Measurements from ENCODE around the gene IQGAP2.

The IQGAP2 gene

DNA sequence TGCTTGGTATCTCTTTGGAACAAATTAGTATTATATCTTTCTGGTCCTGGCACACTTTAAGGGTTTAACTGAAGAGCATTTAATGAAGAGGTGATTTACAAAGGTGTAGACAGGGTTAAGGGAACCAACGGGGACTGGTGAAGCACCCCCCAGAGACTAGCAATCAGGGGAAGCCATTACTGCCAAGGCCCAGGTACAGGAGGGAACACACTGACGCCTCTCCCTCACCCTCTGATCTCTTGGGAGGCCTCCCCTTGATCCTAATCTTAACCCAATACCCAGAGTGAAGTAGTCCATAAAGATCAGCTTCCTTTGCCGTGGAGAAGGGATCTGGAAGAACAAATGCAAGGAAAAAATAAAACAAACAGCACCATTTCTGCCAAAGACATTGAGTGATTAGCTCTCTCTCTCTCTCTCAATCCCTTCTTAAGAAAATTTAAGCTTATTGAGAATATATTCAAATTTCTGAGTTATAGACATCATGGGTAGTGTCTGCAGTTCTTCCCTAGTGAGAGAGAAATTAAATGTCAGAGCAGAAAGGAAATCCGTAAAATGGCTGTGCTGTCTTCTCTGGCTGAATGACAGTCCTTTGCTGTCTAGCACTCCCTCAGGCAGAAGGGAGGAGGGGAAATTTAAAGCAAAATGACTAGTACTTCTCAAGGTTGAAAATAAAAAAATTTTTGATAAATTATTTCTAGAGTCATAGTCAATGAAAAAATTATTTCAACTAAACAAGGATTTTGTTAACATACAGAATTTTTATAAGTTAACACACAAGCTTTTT, 332.9 kb downstream of the IQGAP2 start:
- TF ChIP-seq GATA2 (IDR thresholded peaks at IDR 0.05; ENCODE audit: low read depth, low read length), result no peak
- TF ChIP-seq GATA3 (IDR thresholded peaks at IDR 0.05; ENCODE audit: low read depth, low read length), result no peak

DNA sequence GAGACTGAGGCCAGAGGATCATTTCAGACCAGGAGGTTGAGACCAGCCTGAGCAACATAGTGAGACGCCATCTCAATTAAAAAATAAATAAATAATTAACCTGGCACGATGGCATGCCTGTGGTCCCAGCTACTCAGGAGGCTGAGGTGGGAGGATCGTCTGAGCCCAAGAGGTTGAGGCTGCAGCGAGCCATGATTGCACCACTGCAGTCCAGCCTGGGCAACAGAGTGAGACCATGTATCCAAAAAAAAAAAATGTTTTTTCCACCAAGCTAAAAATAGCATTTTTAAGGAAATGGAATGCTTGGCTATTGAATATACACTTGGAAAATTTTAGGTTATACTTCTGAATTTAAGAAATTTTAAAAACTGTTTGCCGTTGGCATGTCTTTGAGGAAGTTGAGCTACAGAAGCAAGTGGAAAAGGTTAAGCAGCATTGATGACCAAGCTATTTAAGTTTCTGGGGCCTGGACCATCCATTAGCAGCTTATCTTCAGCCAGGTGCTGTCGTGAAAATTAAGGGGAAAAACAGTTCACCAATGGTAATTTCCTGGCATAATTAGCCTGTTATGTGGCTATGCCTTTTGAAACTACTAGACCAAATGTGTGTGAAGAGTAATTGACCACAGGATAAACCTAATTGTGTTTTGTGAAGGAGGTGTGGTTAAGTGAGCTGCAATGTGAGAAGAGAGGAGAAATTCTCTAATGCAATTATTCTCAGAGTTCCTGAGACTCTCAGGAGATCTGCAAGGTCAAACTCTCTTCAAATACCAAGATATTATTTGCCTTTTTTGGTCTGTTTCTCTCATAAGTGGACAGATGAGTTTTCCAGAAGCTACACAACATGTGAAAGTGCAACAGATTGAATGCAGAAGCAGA, 333.8 kb downstream of the IQGAP2 start:
- TF ChIP-seq GATA2 (IDR thresholded peaks at IDR 0.05; ENCODE audit: low read depth, low read length) (no peak), GATA3 (IDR thresholded peaks at IDR 0.05; ENCODE audit: low read depth, low read length) (no peak)

DNA sequence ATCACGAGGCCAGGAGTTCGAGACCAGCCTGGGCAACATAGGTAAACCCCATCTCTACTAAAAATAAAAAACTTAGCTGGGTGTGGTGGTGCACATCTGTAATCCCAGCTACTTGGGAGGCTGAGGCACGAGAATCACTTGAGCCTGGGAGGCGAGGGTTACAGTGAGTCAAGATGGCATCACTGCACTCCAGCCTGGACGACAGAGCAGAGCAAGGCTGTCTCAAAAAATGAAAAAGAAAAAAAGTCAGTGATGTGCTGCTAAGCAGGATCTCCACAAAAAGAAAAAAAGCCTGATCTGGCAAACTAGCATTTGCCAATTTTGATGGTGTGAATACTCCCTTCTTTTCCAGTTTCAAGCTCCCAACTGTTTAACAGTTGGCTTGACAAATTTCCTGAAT, 334.8 kb downstream of the IQGAP2 start:
- TF ChIP-seq GATA2 (IDR thresholded peaks at IDR 0.05; ENCODE audit: low read depth, low read length) (no peak), GATA3 (IDR thresholded peaks at IDR 0.05; ENCODE audit: low read depth, low read length) (no peak)

DNA sequence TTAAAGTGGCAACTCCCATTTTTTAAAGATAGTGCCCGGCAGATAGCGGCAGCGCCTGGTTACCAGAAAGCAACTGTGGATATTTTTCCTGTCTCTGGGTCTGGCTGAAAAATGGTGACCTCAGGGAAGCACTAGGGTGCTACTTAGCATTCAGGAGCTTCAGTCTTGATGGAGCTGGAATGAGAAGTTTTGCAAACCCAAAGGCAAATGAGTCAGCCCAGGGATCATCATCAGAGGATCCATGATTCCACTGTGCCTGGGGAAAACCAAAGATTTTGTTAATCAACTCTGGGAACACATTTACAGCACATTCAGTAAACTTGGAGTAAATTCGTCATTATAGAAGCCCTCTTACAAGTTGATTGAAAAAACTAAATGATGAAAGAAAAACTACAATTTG, 339.5 kb downstream of the IQGAP2 start:
- TF ChIP-seq GATA2 (IDR thresholded peaks at IDR 0.05; ENCODE audit: low read depth, low read length), result no peak
- no peak for TF ChIP-seq GATA3 (IDR thresholded peaks at IDR 0.05; ENCODE audit: low read depth, low read length)

DNA sequence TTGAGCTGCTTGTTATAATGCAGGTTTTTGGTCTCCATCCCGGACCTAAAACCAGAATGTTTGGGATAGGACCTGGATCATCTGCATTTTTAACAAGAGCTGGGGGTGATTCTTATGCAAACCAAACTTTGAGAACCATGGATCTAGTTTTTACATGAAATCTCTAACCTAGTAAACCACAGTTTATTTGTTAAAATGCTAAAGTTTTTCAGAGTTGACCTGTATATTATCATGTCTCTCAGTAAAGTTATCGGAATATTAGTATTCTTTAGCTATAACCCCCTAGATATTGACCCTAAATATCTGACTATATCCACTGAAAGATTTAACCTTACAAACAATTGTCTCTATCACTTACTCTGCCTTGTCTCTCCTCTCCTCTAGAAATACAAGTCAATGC, 341.5 kb downstream of the IQGAP2 start:
- TF ChIP-seq GATA3 (IDR thresholded peaks at IDR 0.05; ENCODE audit: low read depth, low read length) (no peak), GATA2 (IDR thresholded peaks at IDR 0.05; ENCODE audit: low read depth, low read length) (no peak)

DNA sequence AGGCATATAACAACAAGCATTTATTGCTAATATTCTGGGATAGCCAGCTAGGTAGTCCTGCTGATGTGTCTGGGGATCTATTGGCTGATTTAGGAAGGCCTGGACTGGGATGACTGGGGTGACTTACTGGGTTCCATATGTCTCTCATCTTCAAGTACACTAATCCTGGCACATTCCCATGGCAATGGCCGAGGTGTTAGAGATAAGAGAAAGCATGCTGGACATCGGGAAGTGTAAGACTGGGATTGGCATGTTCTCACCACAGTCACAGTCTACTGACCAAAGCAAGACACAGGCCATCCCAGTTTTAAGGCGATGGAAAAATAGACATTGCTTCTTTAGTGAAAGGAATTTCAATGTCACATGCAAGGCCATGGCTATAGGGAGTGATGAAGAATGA, 342.6 kb downstream of the IQGAP2 start:
- TF ChIP-seq GATA3 (IDR thresholded peaks at IDR 0.05; ENCODE audit: low read depth, low read length) (no peak), GATA2 (IDR thresholded peaks at IDR 0.05; ENCODE audit: low read depth, low read length) (no peak)

DNA sequence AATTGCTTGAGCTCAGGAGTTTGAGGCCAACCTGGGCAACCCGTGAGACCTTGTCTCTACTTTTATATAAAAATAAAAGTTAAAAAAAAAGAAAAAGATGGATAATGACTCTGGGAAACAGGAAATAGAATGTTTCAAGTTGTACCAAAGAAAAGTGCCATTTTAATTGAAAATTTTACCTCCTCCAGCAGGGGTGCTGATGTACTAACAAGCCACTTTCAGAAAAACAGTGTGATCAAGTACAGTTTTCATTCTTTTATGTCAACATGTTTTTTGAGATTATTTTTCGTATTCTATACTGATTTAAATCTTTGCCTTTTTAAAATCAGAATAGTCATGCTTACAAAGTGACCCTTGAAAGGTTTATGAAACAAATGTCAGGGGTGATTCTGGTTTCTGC, 343.6 kb downstream of the IQGAP2 start:
- no peak for TF ChIP-seq GATA2 (IDR thresholded peaks at IDR 0.05; ENCODE audit: low read depth, low read length)
- TF ChIP-seq GATA3 (IDR thresholded peaks at IDR 0.05; ENCODE audit: low read depth, low read length), result no peak

DNA sequence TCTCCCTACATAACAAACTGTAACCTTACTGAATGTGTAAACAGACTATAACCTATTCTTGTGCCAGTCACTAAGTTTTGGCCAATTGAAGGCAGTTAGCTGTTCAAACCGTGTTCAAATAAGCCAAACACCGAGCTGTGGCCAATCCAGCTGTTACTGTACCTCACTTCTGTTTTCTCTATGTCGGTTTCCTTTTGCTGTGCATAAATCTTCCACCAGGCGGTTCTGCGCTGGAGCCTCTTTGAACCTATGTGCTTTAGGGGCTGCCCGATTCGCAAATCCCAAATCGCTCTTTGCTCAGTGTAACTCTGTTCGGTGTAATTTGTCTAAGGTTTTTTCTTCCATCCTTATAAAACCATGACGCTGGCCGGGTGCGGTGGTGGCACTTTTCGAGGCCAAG, 344.6 kb downstream of the IQGAP2 start:
- no peak for TF ChIP-seq GATA3 (IDR thresholded peaks at IDR 0.05; ENCODE audit: low read depth, low read length)
- TF ChIP-seq GATA2 (IDR thresholded peaks at IDR 0.05; ENCODE audit: low read depth, low read length), result no peak

DNA sequence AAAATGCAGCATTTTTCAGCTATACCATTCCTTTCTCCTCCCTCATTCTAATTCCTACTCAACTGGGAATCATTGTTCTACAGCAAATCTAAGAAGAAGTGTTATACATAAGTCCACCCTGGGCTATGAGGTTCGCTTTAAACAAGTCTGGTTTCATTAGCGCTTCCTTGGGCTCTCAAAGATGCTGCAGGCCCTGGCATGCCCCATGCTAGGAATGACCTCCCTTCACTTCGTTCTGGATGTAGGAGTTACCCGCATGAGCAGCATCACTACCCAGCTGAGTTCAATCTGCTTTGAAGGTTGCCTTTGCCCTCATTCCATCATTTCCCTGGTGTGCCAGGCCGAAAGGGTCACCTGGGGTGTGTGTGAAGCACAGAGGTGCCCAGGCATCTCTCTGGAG, 348.2 kb downstream of the IQGAP2 start:
- TF ChIP-seq GATA2 (IDR thresholded peaks at IDR 0.05; ENCODE audit: low read depth, low read length) (no peak), GATA3 (IDR thresholded peaks at IDR 0.05; ENCODE audit: low read depth, low read length) (no peak)

DNA sequence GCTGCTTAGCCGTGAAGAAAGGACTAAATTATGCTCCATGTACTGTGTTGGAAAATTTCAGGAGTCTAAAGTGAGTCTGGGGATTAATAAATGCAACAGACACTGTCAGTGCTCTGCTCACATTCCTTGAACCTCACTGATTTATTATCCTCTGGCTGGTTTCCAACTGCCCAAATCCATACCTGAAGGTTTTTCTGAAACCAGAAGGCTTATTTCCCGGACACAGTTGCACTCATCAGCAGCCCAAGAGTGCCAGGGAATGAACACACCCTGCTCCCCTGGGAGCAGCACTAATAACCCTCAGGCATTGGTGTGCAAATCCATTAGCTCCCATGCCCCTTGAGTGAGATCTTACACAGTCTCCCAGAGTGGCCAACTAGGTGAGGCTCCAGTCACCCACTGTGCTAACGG, 351.6 kb downstream of the IQGAP2 start:
- TF ChIP-seq GATA2 (IDR thresholded peaks at IDR 0.05; ENCODE audit: low read depth, low read length) (no peak), GATA3 (IDR thresholded peaks at IDR 0.05; ENCODE audit: low read depth, low read length) (no peak)

DNA sequence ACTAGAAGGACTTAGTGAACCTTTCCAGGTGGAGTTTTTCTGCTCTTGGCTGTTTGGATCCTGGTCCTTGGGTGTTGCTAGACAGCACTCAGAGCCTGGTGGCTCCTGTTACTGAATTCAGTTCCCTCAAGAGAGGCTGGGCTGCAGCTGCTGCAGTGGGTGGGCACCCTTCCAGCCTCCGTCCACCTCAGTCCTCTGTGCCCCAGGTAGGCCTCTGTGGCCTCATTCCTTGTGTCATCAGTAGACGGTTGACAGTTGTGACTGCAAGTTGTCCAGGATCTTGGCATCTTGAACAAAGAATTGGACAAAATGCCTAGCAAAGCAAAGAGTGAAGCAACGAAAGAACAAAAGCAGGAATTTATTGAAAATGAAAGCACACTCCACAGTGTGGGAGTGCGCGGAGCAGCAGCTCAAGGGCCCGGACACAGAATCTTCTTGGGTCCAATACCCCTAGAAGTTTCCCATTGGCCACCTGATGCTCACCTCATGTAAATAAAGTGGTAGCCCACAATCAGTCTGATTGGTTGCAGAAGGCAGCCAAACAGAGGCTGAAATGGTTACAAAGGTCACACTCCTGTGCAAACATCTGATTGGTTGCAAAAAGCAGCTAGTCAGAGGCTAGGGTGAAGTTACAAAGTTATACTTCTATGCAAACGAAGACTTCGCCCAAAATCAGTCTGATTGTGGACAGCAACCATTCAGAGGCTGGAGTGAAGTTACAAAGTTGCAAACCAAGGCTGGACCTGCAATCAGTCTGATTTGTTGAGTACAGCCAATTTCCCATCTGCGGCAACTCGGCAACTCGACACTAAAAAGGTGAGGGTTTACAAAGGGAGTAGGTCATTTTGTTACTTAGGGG, 352.9 kb downstream of the IQGAP2 start:
- TF ChIP-seq GATA2 (IDR thresholded peaks at IDR 0.05; ENCODE audit: low read depth, low read length), result no peak

DNA sequence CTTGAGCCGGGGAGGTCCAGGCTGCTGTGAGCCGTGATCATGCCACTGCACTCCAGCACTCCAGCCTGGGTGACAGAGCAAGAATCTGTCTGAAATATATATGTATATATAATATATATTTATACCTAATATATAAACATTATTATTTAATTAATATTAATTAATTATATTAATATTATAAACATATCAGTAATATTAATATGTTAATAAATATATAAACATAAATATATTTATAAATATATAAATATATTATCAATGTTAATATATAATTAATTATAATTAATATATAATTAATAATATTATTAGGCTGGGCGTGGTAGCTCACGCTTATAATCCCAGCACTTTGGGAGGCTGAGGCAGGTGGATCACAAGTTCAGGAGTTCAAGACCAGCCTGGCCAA, 354.0 kb downstream of the IQGAP2 start:
- TF ChIP-seq GATA2 (IDR thresholded peaks at IDR 0.05; ENCODE audit: low read depth, low read length) (no peak), GATA3 (IDR thresholded peaks at IDR 0.05; ENCODE audit: low read depth, low read length) (no peak)

Data from SH-SY5Y (cell line).